ENCODE measurements around the gene TADA2B. TPM values are rescaled to one million over a fixed set of nuclear protein-coding genes. Genes with fewer than 3 reads are reported as not detected.

The TADA2B gene
- total and polyA plus RNA-seq, 7 experiments from 2014 or later: 4.0 to 49.0 (median 30.5) TPM

- peaks cover 19 to 29% of the 10 kb centered on the region in 2 donors for H3K4me1 ChIP-seq (ENCODE audit: control insufficient read depth in 2 of 2, insufficient read depth in 2 of 2, low read length in 2 of 2)
These were observed 7.9 kb downstream of the TADA2B start for GRCh38 chr4:7051144-7051495.

GRCh38 chr4:7051905-7052304 is 8.7 kb downstream of the TADA2B start:
- Histone ChIP-seq H3K27me3 (ENCODE audit: control insufficient read depth in 2 of 2, insufficient read depth in 2 of 2, low read length in 2 of 2) (no peaks in the 10 kb centered on the region), H3K4me3 (ENCODE audit: low read length) (no peak overlapping the region), H3K9me3 (ENCODE audit: control insufficient read depth in 2 of 3, low read length in 3 of 3) (no peaks in the 10 kb centered on the region), H3K4me1 (ENCODE audit: control insufficient read depth in 2 of 2, insufficient read depth in 2 of 2, low read length in 2 of 2) (peaks cover 11 to 21% of the 10 kb centered on the region in 2 donors), H3K27ac (ENCODE audit: low read depth, low read length) (no peak overlapping the region), H3K36me3 (ENCODE audit: control insufficient read depth in 2 of 3, insufficient read depth in 3 of 3, low read length in 3 of 3) (peaks cover 5 to 69% (median 12%) of the 10 kb centered on the region in 3 experiments)
- CTCF ChIA-PET: interaction anchor here (1.0 kb wide), 1 partner anchor 8 kb away, joined by 3 read pairs; the partner anchor contains the start of gene TADA2B
- DNase-seq: no peak
- intact Hi-C loops (cut with micrococcal nuclease): no loop called here
- peaks cover 25 to 58% (median 44%) of the 10 kb centered on the region in 7 donors for H3K4me1 Mint-ChIP-seq
- no peak overlapping the region for H3K4me3 Mint-ChIP-seq
- ATAC-seq: no peak
- peak overlapping the region in 2 of 9 donors; percentile 43 to 51 for H3K27ac Mint-ChIP-seq
- peaks cover 6 to 21% (median 9%) of the 10 kb centered on the region in 5 donors for H3K36me3 Mint-ChIP-seq
- H3K9me3 Mint-ChIP-seq: no peaks in the 10 kb centered on the region
- no peaks in the 10 kb centered on the region for H3K27me3 Mint-ChIP-seq
- POLR2A ChIA-PET: interaction anchor here (1.4 kb wide), 1 partner anchor 15 kb away, joined by 13 read pairs; the partner anchor contains the start of gene GRPEL1

More at GRCh38 chr4:7051144-7051495, 7.9 kb downstream of the TADA2B start:
- H3K4me1 Mint-ChIP-seq: peaks cover 33 to 66% (median 52%) of the 10 kb centered on the region in 7 donors
- peaks cover 4 to 24% (median 9%) of the 10 kb centered on the region in 5 donors for H3K36me3 Mint-ChIP-seq
- no peak overlapping the region for H3K4me3 Mint-ChIP-seq
- no peaks in the 10 kb centered on the region for H3K27me3 Mint-ChIP-seq
- peak overlapping the region in 1 of 9 donors; percentile 56 for H3K27ac Mint-ChIP-seq
- Histone ChIP-seq H3K4me3 (ENCODE audit: low read length) (no peak overlapping the region), H3K27ac (ENCODE audit: low read depth, low read length) (no peak overlapping the region), H3K9me3 (ENCODE audit: control insufficient read depth in 2 of 3, low read length in 3 of 3) (no peaks in the 10 kb centered on the region), H3K36me3 (ENCODE audit: control insufficient read depth in 2 of 3, insufficient read depth in 3 of 3, low read length in 3 of 3) (peaks cover 5 to 69% (median 12%) of the 10 kb centered on the region in 3 experiments), H3K27me3 (ENCODE audit: control insufficient read depth in 2 of 2, insufficient read depth in 2 of 2, low read length in 2 of 2) (no peaks in the 10 kb centered on the region)
- intact Hi-C loops (cut with micrococcal nuclease): no loop called here
- POLR2A ChIA-PET: interaction anchor here (0.6 to 1.0 kb wide), 2 partner anchors 9 to 403 kb away, joined by 4 read pairs; no protein-coding TSS in a partner anchor
- ATAC-seq (no peak), DNase-seq (no peak)
- no peaks in the 10 kb centered on the region for H3K9me3 Mint-ChIP-seq
- CTCF ChIA-PET: no interaction called here

GRCh38 chr4:7052313-7052712 is 9.1 kb downstream of the TADA2B start:
- Histone ChIP-seq H3K4me1 (ENCODE audit: control insufficient read depth in 2 of 2, insufficient read depth in 2 of 2, low read length in 2 of 2) (peaks cover 7 to 17% of the 10 kb centered on the region in 2 donors), H3K27ac (ENCODE audit: low read depth, low read length) (no peak overlapping the region), H3K9me3 (ENCODE audit: control insufficient read depth in 2 of 3, low read length in 3 of 3) (no peaks in the 10 kb centered on the region), H3K36me3 (ENCODE audit: control insufficient read depth in 2 of 3, insufficient read depth in 3 of 3, low read length in 3 of 3) (peaks cover 5 to 69% (median 12%) of the 10 kb centered on the region in 3 experiments), H3K27me3 (ENCODE audit: control insufficient read depth in 2 of 2, insufficient read depth in 2 of 2, low read length in 2 of 2) (no peaks in the 10 kb centered on the region), H3K4me3 (ENCODE audit: low read length) (no peak overlapping the region)
- H3K9me3 Mint-ChIP-seq: no peaks in the 10 kb centered on the region
- ATAC-seq (no peak), DNase-seq (no peak)
- POLR2A ChIA-PET: interaction anchor here (0.7 to 1.4 kb wide), 2 partner anchors 9 to 15 kb away, joined by 3 to 13 read pairs; partner anchors contain the start of genes GRPEL1 and TADA2B
- H3K27ac Mint-ChIP-seq: peak overlapping the region in 8 of 9 donors; percentile 4 to 78 (median 54)
- CTCF ChIA-PET: interaction anchor here (0.9 to 1.0 kb wide), 2 partner anchors 9 to 179 kb away, joined by 3 read pairs; partner anchors contain the start of gene TADA2B
- peaks cover 6 to 21% (median 9%) of the 10 kb centered on the region in 5 donors for H3K36me3 Mint-ChIP-seq
- H3K4me3 Mint-ChIP-seq: peak overlapping the region in 8 of 10 donors; percentile 15 to 47 (median 22)
- no peaks in the 10 kb centered on the region for H3K27me3 Mint-ChIP-seq
- intact Hi-C loops (cut with micrococcal nuclease): no loop called here
- H3K4me1 Mint-ChIP-seq: peaks cover 21 to 54% (median 40%) of the 10 kb centered on the region in 7 donors

GRCh38 chr4:7052923-7053715 is 9.9 kb downstream of the TADA2B start:
- POLR2A ChIA-PET: interaction anchor here (0.6 to 1.4 kb wide), 4 partner anchors 10 to 351 kb away, joined by 3 to 13 read pairs (median 3); partner anchors contain the start of genes GRPEL1 and TADA2B
- no peaks in the 10 kb centered on the region for H3K9me3 Mint-ChIP-seq
- intact Hi-C loops (cut with micrococcal nuclease): no loop called here
- peak overlapping the region in 8 of 9 donors; percentile 38 to 78 (median 67) for H3K27ac Mint-ChIP-seq
- no peaks in the 10 kb centered on the region for H3K27me3 ChIP-seq (ENCODE audit: control insufficient read depth in 2 of 2, insufficient read depth in 2 of 2, low read length in 2 of 2)
- H3K4me3 Mint-ChIP-seq: peak overlapping the region in 6 of 10 donors; percentile 15 to 60 (median 32)
- CTCF ChIA-PET: interaction anchor here (0.9 kb wide), 1 partner anchor 179 kb away, joined by 3 read pairs; no protein-coding TSS in a partner anchor
- peaks cover 19 to 46% (median 33%) of the 10 kb centered on the region in 7 donors for H3K4me1 Mint-ChIP-seq
- H3K27ac ChIP-seq (ENCODE audit: low read depth, low read length): peak overlapping the region; percentile 40
- H3K36me3 Mint-ChIP-seq: peaks cover 6 to 27% (median 9%) of the 10 kb centered on the region in 5 donors
- ATAC-seq (peak; percentile 83), DNase-seq (no peak)
- H3K36me3 ChIP-seq (ENCODE audit: control insufficient read depth in 2 of 3, insufficient read depth in 3 of 3, low read length in 3 of 3): peaks cover 5 to 67% (median 12%) of the 10 kb centered on the region in 3 experiments
- H3K9me3 ChIP-seq (ENCODE audit: control insufficient read depth in 2 of 3, low read length in 3 of 3): no peaks in the 10 kb centered on the region
- H3K4me1 ChIP-seq (ENCODE audit: control insufficient read depth in 2 of 2, insufficient read depth in 2 of 2, low read length in 2 of 2): peaks cover 0 to 15% of the 10 kb centered on the region in 2 donors
- no peaks in the 10 kb centered on the region for H3K27me3 Mint-ChIP-seq
- no peak overlapping the region for H3K4me3 ChIP-seq (ENCODE audit: low read length)

- H3K9me3 Mint-ChIP-seq: no peaks in the 10 kb centered on the region
- POLR2A ChIA-PET: interaction anchor here (0.6 to 1.6 kb wide), 3 partner anchors 11 to 353 kb away, joined by 3 to 6 read pairs (median 3); partner anchors contain the start of gene TADA2B
- ATAC-seq (no peak), DNase-seq (no peak)
- CTCF ChIA-PET: no interaction called here
- peaks cover 7 to 27% (median 9%) of the 10 kb centered on the region in 5 donors for H3K36me3 Mint-ChIP-seq
- no peaks in the 10 kb centered on the region for H3K9me3 ChIP-seq (ENCODE audit: control insufficient read depth in 2 of 3, low read length in 3 of 3)
- no peak overlapping the region for H3K27ac ChIP-seq (ENCODE audit: low read depth, low read length)
- no peak overlapping the region for H3K4me3 ChIP-seq (ENCODE audit: low read length)
- peak overlapping the region in 5 of 9 donors; percentile 1 to 43 (median 22) for H3K27ac Mint-ChIP-seq
- no peaks in the 10 kb centered on the region for H3K27me3 Mint-ChIP-seq
- H3K36me3 ChIP-seq (ENCODE audit: control insufficient read depth in 2 of 3, insufficient read depth in 3 of 3, low read length in 3 of 3): peaks cover 5 to 73% (median 12%) of the 10 kb centered on the region in 3 experiments
- peaks cover 0 to 15% of the 10 kb centered on the region in 2 donors for H3K4me1 ChIP-seq (ENCODE audit: control insufficient read depth in 2 of 2, insufficient read depth in 2 of 2, low read length in 2 of 2)
- no peaks in the 10 kb centered on the region for H3K27me3 ChIP-seq (ENCODE audit: control insufficient read depth in 2 of 2, insufficient read depth in 2 of 2, low read length in 2 of 2)
- peaks cover 15 to 39% (median 26%) of the 10 kb centered on the region in 7 donors for H3K4me1 Mint-ChIP-seq
- intact Hi-C loops (cut with micrococcal nuclease): no loop called here
- H3K4me3 Mint-ChIP-seq: peak overlapping the region in 2 of 10 donors; percentile 4 to 47
These were observed 11.1 kb downstream of the TADA2B start for GRCh38 chr4:7054106-7054880.

All from naive thymus-derived CD4-positive, alpha-beta T cell (primary cell).